ENCODE results near the gene APOL4.

APOL4 gene

DNA sequence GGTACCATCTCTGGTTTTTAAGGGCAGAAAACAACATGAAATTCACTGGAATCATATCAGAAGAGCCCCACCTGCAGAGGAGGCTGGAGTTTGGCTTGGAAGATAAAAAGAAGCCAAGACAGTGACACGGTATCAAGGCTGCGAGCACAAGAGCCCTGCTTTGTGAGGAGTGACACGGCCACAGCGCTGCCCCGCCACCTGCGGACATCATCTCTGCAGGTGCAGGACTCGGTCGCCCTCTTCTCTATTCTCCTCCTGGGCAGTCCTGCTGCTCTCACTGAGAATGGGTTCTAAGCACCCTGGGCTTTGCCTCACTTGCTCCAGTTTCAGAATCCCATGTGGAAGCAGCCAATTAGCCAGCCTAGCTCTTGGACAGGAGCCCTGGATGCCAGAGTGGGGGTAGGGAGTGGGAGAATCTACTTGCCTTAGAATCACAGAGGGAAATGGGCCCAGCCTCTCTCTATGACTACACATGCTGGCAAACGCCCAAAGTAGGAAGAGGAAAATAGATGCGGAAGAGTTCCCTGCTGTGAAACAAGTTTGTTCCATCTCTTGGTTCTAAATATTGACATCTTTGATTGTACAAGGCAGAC lies 17.1 kb downstream of the APOL4 start:
- DNase-seq (ENCODE audit: low read depth) = peak; percentile 25
- H3K4me3 ChIP-seq (ENCODE audit: control insufficient read depth, low read depth, low read length) = no peak overlapping the region
- no peak for TF ChIP-seq CTCF (IDR thresholded peaks at IDR 0.05; ENCODE audit: control insufficient read depth, insufficient read depth, low read depth, low read length, missing control alignments)

DNA sequence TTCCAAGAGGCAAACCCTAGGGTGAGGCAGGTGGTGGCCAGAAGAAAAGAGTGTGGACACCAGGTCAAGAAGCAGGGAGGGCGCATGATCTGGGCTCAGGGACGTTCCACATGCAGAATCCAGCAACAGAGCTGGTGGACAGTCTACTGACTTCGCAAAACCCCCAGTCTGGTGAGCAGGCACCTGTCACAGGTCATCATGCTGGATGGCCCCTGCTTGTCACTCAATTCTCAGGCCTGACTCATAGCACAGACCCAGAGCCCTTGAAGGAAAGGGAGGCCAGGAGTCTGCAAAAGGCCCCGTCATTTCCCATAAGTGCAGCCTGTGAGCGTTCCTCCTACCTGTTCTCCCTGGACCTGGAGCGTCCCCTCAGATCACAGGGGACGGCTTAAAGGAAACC lies 18.2 kb downstream of the APOL4 start:
- H3K4me3 ChIP-seq (ENCODE audit: control insufficient read depth, low read depth, low read length) = no peak overlapping the region
- no peak for DNase-seq (ENCODE audit: low read depth)
- no peak for TF ChIP-seq CTCF (IDR thresholded peaks at IDR 0.05; ENCODE audit: control insufficient read depth, insufficient read depth, low read depth, low read length, missing control alignments)

- no peak for TF ChIP-seq CTCF (IDR thresholded peaks at IDR 0.05; ENCODE audit: control insufficient read depth, insufficient read depth, low read depth, low read length, missing control alignments)
Observed at GRCh38 chr22:36182857-36183256, 18.8 kb downstream of the APOL4 start.

DNA sequence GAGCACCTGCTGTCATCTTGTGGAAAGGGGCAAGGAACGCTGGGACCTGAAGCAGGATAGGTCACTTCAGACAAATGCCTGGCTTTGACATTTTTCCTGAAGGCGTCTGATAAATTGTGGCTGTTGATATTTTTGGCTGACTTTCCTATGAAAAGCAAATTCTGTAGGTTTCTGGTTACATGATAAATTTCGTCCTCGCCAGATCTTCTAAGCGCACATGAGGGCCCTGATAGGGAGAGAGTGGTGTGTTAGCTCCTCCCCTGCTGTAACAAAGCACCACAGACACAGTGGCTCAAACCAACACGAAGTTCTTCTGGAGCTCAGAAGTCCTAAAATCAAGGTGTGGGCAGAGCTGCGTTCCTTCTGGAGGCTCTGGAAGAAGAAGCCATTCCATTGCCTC lies 19.6 kb downstream of the APOL4 start:
- no peak for DNase-seq (ENCODE audit: low read depth)
- H3K4me3 ChIP-seq (ENCODE audit: control insufficient read depth, low read depth, low read length) = no peak overlapping the region
- no peak for TF ChIP-seq CTCF (IDR thresholded peaks at IDR 0.05; ENCODE audit: control insufficient read depth, insufficient read depth, low read depth, low read length, missing control alignments)

More at GRCh38 chr22:36182857-36183256, 18.8 kb downstream of the APOL4 start:
- DNase-seq (ENCODE audit: low read depth) = no peak
- no peak overlapping the region for H3K4me3 ChIP-seq (ENCODE audit: control insufficient read depth, low read depth, low read length)

- H3K4me3 ChIP-seq (ENCODE audit: control insufficient read depth, low read depth, low read length) = no peak overlapping the region
- TF ChIP-seq CTCF (IDR thresholded peaks at IDR 0.05; ENCODE audit: control insufficient read depth, insufficient read depth, low read depth, low read length, missing control alignments) = no peak
- DNase-seq (ENCODE audit: low read depth) = no peak
Observed at GRCh38 chr22:36180928-36181327, 20.7 kb downstream of the APOL4 start.

DNA sequence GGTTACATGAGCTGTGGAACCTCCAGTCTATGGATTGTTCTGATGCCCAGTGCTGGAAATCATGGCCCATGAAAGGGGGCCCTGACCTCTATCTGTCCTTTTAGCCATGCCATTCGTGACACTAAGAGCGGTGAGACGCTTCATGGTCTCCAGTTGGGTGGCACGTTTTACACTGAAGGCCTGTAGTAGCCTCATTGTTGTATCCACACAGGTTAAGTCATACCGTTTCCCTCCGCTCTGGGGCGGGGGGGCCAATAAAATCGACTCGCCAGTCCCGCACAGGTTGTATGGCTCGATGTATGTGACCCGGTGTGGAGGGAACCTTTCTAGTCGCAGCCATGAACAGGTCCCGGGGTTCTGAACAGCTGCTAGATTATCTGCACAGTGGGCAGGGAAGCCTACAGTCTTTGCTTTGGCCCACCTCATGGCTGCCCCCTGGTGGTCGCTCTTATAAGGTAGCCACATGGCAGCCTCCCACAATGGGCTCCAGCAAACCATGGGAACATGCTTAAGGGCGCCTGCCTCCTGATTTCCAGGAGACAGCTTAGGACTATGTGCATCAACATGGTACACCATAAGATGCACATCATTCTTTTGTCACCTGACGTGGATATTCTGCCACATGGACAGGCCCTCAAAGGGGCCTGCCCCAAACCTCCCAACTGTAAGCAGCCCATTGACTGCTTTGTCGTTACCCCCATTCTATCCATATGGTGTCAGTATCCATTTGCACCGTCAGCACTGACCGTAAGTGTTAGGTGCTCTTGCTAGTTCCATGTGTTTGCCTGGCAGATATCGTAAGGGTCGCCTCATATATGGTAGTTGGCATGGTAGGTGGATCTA lies 21.4 kb downstream of the APOL4 start:
- peak; percentile 92 for TF ChIP-seq CTCF (IDR thresholded peaks at IDR 0.05; ENCODE audit: control insufficient read depth, insufficient read depth, low read depth, low read length, missing control alignments)
- no peak for DNase-seq (ENCODE audit: low read depth)
- no peak overlapping the region for H3K4me3 ChIP-seq (ENCODE audit: control insufficient read depth, low read depth, low read length)

Data from AG09309 (cell line).